ENCODE measurements around the gene NPTX2. TPM values are rescaled to one million over a fixed set of nuclear protein-coding genes. Genes with fewer than 3 reads are reported as not detected.

Gene NPTX2
- total RNA-seq, 1 donor from 2014 or later = 0.38 TPM

DNA sequence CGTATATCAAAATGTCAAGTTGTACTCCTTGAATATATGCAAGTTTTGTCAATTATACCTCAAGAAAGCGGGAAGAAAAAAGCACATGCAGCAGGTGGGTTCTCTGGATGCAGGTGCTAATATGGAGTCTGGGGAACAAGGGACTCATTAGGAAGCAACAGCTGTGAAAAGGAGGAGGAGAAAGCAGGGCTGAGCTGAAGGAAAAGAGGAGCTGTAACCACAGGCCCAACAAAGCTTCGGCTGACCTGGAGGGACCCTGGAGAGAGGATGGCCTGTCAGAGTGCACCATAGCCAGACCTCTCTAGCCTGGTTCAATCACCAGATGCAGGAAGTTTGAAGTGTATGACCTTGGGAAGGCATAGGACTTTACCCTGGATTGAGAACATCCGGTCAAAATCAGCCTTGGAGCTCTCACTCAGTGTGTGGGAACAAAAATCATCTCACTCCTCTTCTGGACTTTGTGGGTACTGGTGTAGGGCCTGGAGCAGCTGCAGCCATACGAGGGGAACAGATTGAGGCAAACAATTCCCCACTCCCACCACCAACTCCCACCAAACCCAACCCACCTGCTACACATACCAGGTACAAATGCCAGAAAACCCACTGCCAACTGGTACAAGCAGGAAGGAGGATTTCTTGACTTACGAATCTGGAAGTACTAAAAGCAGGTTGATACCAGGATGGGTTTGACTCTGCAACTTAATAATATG, 36.7 kb downstream of the NPTX2 start:
- ATAC-seq (no peak), DNase-seq (ENCODE audit: low spot score) (no peak)

DNA sequence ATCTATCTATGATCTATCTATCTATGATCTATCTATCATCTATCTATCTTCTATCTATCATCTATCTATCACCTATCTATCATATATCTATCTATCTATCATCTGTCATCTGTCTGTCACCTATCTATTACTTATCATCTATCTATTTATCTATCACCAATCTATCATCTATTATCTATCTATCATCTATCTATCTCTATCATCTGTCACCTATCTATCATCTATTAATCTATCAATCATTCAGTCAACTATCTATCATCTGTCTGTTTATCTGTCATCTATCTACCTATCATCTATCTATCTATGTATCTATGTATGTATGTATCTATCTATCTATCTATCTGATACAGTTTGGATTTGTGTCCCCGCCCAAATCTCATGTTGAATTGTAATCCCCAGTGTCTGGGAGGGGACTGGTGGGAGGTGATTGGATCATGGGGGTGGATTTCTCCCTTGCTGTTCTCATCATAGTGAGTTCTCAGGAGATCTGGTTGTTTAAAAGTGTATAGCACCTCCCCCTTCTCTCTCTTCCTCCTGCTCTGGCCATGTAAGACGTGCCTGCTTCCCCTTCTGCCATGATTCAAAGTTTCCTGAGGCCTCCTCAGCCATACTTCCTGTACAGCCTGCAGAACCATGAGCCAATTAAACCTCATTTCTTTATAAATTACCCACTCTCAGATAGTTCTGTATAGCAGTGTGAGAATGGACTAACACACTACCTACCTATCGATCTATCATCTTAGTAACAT, 37.6 kb downstream of the NPTX2 start:
- no peak for ATAC-seq

DNA sequence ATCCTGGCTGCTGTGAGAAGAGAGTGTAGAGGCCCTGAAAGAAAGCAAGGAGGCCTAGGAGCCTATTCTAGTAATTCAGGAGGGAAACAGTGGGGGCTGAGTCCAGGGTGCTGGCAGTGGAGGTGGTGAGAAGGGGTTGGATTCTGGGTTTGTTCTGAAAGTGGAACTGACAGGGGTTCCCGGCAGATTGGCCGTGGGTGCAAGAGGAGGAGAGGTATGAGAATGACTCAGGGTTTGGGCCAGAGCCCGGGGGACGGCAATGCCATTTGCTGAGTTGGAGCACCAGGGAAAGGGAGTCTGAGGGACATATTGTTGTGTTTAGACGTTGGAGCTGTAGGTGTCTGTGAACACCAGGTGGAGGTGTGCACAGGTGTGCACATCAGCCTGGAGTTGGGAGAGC, 38.5 kb downstream of the NPTX2 start:
- DNase-seq (ENCODE audit: low spot score) (no peak), ATAC-seq (no peak)

More for the DNA sequence above, 37.6 kb downstream of the NPTX2 start:
- no peak for DNase-seq (ENCODE audit: low spot score)

DNA sequence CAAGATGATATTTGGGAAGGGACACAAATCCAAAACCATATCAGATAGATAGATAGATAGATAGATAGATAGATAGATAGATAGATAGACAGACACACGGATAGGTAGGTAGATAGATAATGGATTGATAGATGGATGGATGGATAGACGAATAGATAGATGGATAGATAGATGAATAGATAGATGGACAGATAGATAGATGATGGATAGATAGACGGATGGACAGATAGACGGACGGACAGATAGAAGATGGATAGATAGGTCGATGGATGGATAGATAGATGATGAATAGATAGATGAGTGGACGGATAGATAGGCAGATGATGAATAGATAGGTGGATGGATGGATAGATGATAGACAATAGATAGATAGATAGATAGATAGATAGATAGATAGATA, 39.8 kb downstream of the NPTX2 start:
- no peak for DNase-seq (ENCODE audit: low spot score)
- ATAC-seq = no peak

DNA sequence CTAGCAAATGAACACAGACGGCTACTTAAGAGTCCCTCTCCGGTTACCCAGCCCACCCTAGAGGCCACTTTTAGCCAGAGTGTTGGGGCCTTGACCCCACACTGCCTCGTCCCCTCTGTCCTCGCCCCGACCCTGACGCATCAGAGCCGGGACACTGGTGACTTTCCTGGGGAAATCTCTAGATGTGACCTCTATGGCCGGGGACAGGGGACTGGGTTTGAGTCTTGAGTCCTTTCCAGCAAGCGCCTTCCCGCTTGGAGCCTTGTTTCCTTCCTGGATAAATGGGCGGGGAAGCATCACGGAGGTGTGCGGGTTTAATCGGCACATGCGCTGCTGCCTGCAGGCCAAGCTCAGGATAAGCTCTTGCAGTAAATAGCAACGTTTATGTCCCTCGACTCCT, 40.7 kb downstream of the NPTX2 start:
- DNase-seq (ENCODE audit: low spot score) = no peak
- no peak for ATAC-seq

DNA sequence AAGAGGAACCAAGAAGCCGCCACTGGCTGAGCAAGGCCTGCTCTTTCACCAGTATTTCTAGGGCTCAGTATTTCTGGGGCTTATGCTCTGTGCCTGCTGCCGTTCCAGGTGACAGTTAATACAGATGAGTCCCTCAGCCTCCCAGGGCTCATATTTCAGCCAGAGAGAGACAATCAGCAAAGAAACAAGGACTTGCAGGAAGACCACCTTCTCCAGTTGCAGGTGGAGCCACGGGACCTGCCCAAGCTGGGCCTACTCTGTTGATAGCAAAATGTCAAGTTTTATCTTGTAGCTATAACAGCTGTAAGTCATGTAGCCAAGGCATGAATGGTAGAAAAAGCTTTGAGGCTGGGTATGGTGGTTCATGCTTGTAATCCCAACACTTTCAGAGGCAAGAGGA, 42.7 kb downstream of the NPTX2 start:
- ATAC-seq (no peak), DNase-seq (ENCODE audit: low spot score) (no peak)

DNA sequence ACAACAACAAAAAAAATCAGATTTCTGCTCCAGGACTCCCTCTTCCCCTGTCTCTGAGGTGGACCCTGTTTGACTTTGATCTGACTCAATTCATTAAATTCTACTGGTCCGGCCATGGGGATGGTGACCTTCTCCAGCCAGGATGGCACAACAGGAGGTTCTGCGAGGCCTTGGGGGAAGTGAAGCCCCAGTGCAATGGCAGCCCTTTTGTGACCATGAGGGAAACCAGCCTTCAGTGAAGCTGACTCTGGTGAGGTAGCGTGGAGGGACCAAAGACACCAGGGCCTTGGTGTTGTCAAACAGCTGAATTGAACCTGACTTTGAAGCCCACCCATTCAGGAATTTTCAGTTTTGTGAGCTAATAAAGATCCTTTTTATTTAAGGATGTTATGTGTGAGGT, 44.5 kb downstream of the NPTX2 start:
- DNase-seq (ENCODE audit: low spot score) = no peak
- no peak for ATAC-seq

DNA sequence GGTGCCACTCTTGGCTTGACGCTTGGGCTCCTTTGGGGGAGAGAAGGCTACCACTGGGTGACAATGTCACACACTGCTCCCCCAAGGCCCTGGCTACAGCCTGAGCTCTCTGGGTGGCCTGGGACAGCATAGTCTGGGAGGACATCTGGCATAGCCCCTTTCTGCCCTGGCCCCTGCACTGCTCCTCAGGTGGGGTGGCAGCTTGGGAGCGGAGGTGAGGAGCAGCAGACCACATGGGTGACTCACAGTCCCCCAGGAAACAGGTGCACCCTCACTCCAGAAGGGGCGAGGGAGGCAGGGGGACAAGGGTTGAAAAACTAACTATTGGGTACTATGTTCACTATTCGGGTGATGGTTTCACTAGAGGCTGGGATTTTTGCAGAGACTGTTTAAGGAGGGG, 45.2 kb downstream of the NPTX2 start:
- no peak for DNase-seq (ENCODE audit: low spot score)
- ATAC-seq = no peak

DNA sequence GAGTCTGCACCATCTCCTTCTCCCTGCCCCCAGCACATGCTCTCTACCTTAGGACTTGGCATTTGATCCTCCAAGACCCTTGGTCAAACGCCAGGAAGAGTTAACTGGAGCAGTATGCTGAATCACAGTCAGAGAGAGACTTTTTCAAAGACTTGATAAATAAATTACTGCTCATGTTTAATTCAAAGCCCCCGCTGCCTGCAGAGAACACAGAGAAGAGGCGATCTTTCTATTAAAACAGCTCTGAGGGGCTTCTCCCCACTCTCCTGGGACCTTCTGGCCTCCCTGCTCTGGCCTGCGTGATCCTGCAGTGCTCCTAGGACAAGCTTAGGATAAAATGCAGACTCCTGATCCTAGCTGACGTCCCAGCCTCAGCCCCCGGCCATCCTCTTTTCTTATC, 47.8 kb downstream of the NPTX2 start:
- no peak for ATAC-seq
- no peak for DNase-seq (ENCODE audit: low spot score)

DNA sequence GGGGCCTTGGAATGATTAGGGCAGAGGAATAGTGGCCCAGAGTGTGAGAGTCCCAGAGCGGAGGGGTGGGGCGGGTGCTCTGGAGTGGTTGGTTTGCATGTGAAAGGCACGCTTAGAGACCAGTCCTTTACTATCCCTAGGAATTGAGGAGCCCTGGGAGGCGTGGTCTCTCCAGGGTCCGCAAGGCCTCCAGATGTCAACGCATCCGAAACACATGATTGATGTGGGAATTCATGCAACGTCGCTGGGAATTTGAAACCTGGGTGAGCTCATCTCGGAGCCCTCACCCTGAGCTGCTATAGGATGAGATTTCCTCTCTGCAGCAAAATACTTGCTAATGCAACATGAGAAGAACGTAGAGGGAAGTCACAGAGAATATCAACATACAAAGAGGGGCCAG, 51.2 kb downstream of the NPTX2 start:
- no peak for ATAC-seq
- DNase-seq (ENCODE audit: low spot score) = no peak

DNA sequence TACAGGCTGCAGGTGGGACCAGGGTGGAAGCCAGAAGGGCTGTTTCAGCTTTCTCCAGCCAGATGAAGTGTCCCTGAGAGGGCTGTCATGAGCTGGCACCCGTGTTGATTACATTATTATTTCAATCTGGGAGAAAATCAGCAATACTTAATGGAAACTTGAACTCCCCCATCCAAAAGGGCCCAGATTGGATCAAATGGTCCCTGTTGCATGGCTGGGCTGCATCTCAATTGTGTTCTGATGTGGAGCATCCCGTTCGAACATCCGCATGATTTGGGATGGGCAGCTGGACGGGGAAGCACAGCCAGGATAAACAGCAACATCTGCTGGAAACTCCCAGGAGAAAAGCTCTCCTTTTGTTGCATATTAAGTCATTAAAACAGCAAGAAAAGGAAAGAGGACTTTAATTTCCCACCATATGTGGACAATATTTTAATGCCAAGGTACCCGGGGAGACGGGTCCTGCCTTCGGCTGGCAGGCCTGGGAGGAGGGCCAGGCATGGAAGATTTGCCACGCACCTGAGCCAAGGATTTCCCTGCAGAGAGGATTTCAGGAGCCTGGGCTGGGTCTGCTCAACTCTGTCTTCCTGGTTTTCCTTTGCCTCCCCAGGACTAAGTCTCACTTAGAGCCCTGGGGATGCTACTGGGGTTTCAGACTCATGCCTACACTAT, 52.4 kb downstream of the NPTX2 start:
- DNase-seq (ENCODE audit: low spot score) = no peak
- ATAC-seq = no peak

DNA sequence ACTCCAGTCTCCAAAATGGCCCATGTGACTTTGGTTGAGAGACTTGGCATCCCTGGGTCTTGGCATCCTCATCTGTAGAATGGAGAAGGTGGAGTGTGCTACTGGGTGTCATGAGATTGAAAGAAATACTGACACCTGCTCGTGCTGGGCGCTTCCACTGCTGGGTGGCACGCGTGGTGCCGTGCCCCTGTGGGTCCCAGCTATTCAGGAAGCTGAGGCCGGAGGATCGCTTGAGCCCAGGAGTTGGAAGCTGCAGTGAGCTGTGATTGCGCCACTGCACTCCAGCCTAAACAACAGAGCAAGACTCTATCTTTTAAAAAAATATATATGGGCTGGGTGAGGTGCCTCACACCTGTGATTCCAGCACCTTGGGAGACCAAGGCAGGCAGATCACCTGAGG, 53.1 kb downstream of the NPTX2 start:
- ATAC-seq = no peak
- no peak for DNase-seq (ENCODE audit: low spot score)

DNA sequence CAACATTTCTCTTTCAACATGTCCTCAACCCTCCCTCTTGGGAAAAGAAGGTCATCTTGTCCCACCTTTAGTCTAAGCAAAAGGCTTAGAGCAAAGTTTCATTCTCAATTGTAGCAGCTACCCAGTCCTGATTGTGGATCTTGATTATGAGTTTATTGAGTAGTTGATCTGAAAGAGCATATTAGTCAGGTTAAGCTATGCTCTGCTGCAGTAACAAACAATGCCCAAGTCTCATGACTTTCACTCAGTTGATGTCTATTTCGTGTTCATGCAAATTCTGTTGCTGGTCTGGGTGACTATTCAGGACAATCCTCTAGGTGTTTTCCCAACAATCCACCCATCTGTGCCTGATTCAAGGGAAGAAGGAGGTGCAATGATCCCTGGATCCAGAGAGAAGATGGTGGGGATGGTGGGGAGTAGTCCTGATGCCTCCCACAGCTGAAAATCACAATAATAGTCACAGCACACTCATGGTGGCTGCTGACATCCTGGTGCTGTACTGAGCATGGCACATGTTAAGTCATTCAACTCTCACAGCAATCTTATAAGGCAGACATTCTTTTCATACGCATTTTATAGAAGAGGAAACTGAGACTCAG, 54.7 kb downstream of the NPTX2 start:
- DNase-seq (ENCODE audit: low spot score) = no peak
- ATAC-seq = no peak

DNA sequence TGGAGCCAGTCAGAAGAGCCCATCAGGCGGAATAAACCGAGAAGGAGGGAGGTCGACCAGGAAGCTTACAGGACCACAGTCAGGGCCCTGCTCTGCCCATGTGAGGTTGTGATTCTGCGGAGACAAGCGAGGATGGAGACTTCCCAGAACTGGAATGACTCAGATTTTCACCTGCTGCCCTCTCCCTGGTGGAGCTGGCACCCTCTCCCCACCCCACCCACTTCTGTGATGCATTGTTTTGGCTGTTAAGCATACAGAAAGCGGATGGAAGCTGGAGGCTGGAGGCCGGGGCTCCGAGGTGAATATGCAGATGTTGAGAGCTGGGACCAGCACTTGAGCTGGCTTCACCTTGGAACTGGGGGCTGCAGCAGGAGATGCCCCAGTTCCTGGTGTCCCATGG, 57.4 kb downstream of the NPTX2 start:
- DNase-seq (ENCODE audit: low spot score) (no peak), ATAC-seq (no peak)

DNA sequence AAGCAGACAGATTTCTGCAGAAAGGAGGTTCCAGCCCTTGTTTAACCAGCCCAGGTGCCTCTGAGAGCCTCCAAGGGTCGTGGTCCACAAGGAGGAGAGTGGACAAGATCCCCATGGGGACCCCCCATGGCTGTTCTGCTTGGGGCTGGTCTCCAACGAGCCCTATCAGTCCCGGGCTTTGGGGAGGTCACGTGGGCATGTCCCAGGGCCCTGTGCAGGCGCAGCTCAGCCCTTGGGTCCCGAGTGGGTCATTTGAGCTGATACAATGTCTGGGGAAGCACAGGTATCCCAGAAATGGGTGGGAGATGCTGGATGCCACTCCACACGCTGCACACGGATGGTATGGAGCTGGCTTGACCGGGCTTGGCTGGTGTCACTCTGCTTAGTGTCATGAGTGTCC, 57.8 kb downstream of the NPTX2 start:
- ATAC-seq (no peak), DNase-seq (ENCODE audit: low spot score) (no peak)

DNA sequence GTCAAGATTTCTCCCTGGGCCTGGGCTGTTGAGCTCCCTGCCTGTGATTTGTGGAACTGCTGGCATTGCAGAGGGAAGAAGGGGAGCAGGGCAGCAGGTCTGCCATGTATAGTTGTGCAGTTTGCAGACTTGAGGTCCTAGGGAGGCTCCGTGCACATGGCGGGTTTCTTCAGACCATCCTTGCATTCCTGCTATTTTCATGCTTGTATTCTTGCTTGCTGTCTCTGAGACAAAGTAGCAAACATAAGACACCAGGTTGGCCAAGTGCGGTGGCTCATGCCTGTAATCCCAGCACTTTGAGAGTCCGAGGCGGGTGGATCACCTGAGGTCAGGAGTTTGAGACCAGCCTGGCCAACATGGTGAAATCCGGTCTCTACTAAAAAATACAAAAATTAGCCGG, 61.1 kb downstream of the NPTX2 start:
- DNase-seq (ENCODE audit: low spot score) (no peak), ATAC-seq (no peak)

Other genes with a start within 250 kb of the NPTX2 start
- gene BAIAP2L1, start 216.2 kb upstream of the NPTX2 start, total RNA-seq = 12.9 TPM